Bronchial epithelial cell (primary cell): ENCODE results near the gene MYEOV. TPM values are rescaled to one million over a fixed set of nuclear protein-coding genes. Genes with fewer than 3 reads are reported as not detected.
A peak's percentile ranks its signal among the peaks of the same experiment; 100 is the strongest.

ENCODE experiments used
- DNase-seq: peaks from one replicate; pipeline ENCODE4 v3.0.0-alpha.2; 2010; ENCODE audit warnings: low read depth
- FAIRE-seq: peaks from 2 replicates; lab custom pipeline; 2011; peaks lifted over from hg19 to GRCh38; lab: Jason Lieb, UNC
- H3K27me3 ChIP-seq: 2 replicates; pipeline ENCODE4 v1.5.1; 2011; ENCODE audit warnings: low read length; ENCODE audit not compliant: control insufficient read depth, insufficient read depth
- H3K36me3 ChIP-seq: 2 replicates; pipeline ENCODE4 v1.5.1; 2011; ENCODE audit warnings: low read length; ENCODE audit not compliant: control insufficient read depth, insufficient read depth
- H3K4me3 ChIP-seq: 2 replicates; pipeline ENCODE4 v1.5.1; 2011; ENCODE audit warnings: mild to moderate bottlenecking, low read depth, low read length, control low read depth
- CTCF ChIP-seq: IDR thresholded peaks from 2 replicates; pipeline ENCODE4 v1.5.1; 2011; ENCODE audit warnings: mild to moderate bottlenecking, moderate library complexity, low read length, control low read depth, inconsistent platforms; ENCODE audit not compliant: insufficient read depth, severe bottlenecking
- total RNA-seq: library from RNA; depleted of rRNA; stranded (reverse); fragments of >200 nt; gene quantifications from 2 replicates; pipeline ENCODE4 v1.2.1, GENCODE V29; 2014

The MYEOV gene
- total RNA-seq, 1 donor from 2014 or later: 0.26 TPM

- H3K27me3 ChIP-seq: no peaks in the 10 kb centered on the region
- FAIRE-seq (no peak), DNase-seq (no peak)
- no peak overlapping the region for H3K4me3 ChIP-seq
- H3K36me3 ChIP-seq: no peaks in the 10 kb centered on the region
- no peak for TF ChIP-seq CTCF
Observed at GRCh38 chr11:69288883-69289242, 5.1 kb upstream of the MYEOV start.

GRCh38 chr11:69290806-69291205 is 3.1 kb upstream of the MYEOV start:
- DNase-seq (no peak), FAIRE-seq (no peak)
- TF ChIP-seq CTCF: no peak

GRCh38 chr11:69291459-69292110 is 2.4 kb upstream of the MYEOV start:
- DNase-seq (no peak), FAIRE-seq (no peak)
- no peaks in the 10 kb centered on the region for H3K36me3 ChIP-seq
- H3K27me3 ChIP-seq: no peaks in the 10 kb centered on the region
- no peak for TF ChIP-seq CTCF
- H3K4me3 ChIP-seq: no peak overlapping the region

More at GRCh38 chr11:69290806-69291205, 3.1 kb upstream of the MYEOV start:
- no peak overlapping the region for H3K4me3 ChIP-seq
- H3K36me3 ChIP-seq: no peaks in the 10 kb centered on the region
- no peaks in the 10 kb centered on the region for H3K27me3 ChIP-seq

GRCh38 chr11:69292221-69292648 is 1.7 kb upstream of the MYEOV start:
- no peak for DNase-seq
- peak; percentile 82 for TF ChIP-seq CTCF
- no peak overlapping the region for H3K4me3 ChIP-seq
- no peak for FAIRE-seq
- no peaks in the 10 kb centered on the region for H3K27me3 ChIP-seq
- no peaks in the 10 kb centered on the region for H3K36me3 ChIP-seq

- FAIRE-seq: no peak
Observed at GRCh38 chr11:69293087-69293486, 868 bp upstream of the MYEOV start.

More at GRCh38 chr11:69293087-69293486, 868 bp upstream of the MYEOV start:
- Histone ChIP-seq H3K36me3 (no peaks in the 10 kb centered on the region), H3K27me3 (no peaks in the 10 kb centered on the region), H3K4me3 (no peak overlapping the region)
- no peak for DNase-seq
- no peak for TF ChIP-seq CTCF
